ENCODE results near the gene MAMLD1. TPM values are rescaled to one million over a fixed set of nuclear protein-coding genes. Genes with fewer than 3 reads are reported as not detected.

MAMLD1 gene, protein sequence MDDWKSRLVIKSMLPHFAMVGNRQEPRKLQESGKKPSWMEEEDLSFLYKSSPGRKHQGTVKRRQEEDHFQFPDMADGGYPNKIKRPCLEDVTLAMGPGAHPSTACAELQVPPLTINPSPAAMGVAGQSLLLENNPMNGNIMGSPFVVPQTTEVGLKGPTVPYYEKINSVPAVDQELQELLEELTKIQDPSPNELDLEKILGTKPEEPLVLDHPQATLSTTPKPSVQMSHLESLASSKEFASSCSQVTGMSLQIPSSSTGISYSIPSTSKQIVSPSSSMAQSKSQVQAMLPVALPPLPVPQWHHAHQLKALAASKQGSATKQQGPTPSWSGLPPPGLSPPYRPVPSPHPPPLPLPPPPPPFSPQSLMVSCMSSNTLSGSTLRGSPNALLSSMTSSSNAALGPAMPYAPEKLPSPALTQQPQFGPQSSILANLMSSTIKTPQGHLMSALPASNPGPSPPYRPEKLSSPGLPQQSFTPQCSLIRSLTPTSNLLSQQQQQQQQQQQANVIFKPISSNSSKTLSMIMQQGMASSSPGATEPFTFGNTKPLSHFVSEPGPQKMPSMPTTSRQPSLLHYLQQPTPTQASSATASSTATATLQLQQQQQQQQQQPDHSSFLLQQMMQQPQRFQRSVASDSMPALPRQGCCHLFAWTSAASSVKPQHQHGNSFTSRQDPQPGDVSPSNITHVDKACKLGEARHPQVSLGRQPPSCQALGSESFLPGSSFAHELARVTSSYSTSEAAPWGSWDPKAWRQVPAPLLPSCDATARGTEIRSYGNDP
- total RNA-seq: 1 to 10 TPM; 2.2 to 7.3 (median 3.9) TPM

DNA sequence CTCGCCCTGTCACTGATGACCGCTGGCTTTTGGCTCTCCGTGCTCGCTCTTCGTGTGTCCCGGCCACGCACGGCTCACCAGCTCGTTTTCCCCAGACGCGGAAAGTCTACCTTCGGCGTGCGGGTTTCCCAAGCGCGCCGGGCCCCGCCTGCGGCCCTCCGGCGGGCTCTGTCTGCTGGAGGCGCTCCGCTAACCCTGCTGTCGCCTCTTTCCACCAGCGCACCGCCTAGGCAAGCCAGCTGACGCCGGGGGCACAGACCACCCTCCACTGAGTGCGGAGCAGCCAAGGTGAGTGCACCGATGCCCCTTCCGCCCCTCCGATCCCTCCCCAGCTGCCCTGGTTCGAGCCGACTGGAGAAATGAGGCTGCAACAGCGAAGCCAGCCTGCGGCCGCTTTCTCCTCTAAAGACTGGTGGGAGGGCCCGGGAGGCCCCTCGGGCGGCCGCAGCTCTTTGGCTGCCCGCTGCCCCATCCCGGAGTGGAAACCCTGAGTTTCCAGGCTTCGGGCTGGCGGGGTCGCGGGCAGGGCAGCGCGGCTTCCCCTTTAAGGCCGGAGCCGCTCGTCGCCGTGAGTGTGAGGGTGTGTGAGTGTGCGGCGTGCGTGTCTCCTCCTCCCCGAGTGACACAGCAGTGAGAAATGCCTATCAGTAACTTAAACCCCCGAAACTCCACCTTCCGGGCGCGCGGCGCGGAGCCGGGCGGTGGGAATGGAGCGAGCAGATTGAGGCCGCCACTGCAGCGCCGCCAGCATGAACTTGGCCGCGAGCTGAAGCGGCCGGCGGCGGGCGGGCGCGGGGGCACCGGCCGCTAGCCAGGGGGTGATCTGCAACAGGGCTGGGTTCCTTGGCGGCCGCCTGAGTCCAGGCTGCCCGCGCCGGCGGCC is at the start of gene MAMLD1:
TSS of gene MAMLD1 (plus strand) at position 719 of the 883 bp plus-strand sequence. CDS start 82,200 bp downstream, outside the sequence.
- peak; percentile 65 for ATAC-seq
- 43% methylated on average over 4 of the region's 88 CpGs; no CpG with 5 or more reads in 1 of the 2 donors for WGBS, 2 donors (ENCODE audit: low coverage in 1 of 2)
- H3K36me3 ChIP-seq: no peaks in the 10 kb centered on the region
- H3K4me1 ChIP-seq: peaks cover 0 to 21% (median 9%) of the 10 kb centered on the region in 3 donors
- no peaks in the 10 kb centered on the region for H3K9me3 ChIP-seq
- H3K4me3 ChIP-seq: peak within 1 kb of the TSS; percentile 48 to 66
- peak within 1 kb of the TSS; percentile 55 to 91 (median 86) for H3K27ac ChIP-seq
- TF ChIP-seq POLR2AphosphoS5 (IDR thresholded peaks at IDR 0.05): peak; percentile 42
- TF ChIP-seq, protein P1, sequence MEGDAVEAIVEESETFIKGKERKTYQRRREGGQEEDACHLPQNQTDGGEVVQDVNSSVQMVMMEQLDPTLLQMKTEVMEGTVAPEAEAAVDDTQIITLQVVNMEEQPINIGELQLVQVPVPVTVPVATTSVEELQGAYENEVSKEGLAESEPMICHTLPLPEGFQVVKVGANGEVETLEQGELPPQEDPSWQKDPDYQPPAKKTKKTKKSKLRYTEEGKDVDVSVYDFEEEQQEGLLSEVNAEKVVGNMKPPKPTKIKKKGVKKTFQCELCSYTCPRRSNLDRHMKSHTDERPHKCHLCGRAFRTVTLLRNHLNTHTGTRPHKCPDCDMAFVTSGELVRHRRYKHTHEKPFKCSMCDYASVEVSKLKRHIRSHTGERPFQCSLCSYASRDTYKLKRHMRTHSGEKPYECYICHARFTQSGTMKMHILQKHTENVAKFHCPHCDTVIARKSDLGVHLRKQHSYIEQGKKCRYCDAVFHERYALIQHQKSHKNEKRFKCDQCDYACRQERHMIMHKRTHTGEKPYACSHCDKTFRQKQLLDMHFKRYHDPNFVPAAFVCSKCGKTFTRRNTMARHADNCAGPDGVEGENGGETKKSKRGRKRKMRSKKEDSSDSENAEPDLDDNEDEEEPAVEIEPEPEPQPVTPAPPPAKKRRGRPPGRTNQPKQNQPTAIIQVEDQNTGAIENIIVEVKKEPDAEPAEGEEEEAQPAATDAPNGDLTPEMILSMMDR (IDR thresholded peaks at IDR 0.05): peak in 2 of 4 experiments; percentile 6 to 32
- TF ChIP-seq POLR2A (IDR thresholded peaks at IDR 0.05): peak; percentile 28 to 38
- no peak for TF ChIP-seq EP300 (IDR thresholded peaks at IDR 0.05)
- H3K27me3 ChIP-seq: no peaks in the 10 kb centered on the region

DNA sequence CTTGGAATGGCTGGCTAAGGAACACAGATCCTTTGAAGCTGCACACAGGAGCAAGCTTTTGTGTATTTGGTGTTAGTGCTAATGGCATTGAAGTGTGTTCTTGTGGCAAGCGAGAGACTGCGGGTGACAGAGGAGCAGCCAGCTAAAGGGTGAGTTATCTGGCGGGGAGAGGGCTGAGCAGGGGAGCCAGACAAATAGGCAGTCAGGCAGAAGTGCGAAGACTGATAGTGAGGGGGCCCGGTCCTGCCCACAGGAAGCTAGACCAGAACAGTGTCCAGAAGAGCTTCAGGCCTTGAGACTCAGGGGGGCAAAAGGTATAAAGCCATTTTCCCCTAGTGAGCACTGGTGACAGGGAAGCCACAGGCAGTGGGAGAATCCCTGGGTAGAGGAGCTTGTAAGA is 49.6 kb upstream of the MAMLD1 start:
- no peak for TF ChIP-seq POLR2A (IDR thresholded peaks at IDR 0.05)
- TF ChIP-seq POLR2AphosphoS5 (IDR thresholded peaks at IDR 0.05): no peak
- TF ChIP-seq, protein P1 (IDR thresholded peaks at IDR 0.05): no peak
- no peak for TF ChIP-seq EP300 (IDR thresholded peaks at IDR 0.05)
- no peak for ATAC-seq

DNA sequence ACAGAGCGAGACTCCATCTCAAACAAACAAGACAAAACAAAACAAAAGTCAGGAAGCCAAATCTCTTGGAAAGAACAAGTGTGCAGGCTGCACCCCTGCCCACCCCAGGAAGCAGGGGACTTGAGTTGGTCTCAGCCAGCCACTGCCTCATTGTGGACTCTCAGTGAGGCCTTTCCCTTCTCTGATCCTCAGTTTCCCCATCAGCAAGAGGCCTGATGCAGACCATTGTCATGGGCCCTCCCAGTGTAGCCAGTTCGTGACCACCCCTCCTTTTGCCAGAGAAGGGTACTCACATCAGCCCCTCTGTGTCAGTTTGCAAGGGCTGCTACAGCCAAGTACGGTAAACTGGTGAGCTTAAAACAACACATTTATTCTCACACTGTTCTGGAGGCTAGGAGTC is 48.9 kb upstream of the MAMLD1 start:
- WGBS, 2 donors (ENCODE audit: low coverage in 1 of 2): 86% methylated on average over 3 of the region's 3 CpGs; no CpG with 5 or more reads in 1 of the 2 donors
- H3K36me3 ChIP-seq: no peaks in the 10 kb centered on the region
- no peaks in the 10 kb centered on the region for H3K4me1 ChIP-seq
- ATAC-seq: no peak
- no peak for TF ChIP-seq POLR2A (IDR thresholded peaks at IDR 0.05)
- TF ChIP-seq POLR2AphosphoS5 (IDR thresholded peaks at IDR 0.05): no peak
- TF ChIP-seq, protein P1 (IDR thresholded peaks at IDR 0.05): no peak
- no peak for TF ChIP-seq EP300 (IDR thresholded peaks at IDR 0.05)
- H3K4me3 ChIP-seq: no peak overlapping the region
- H3K27me3 ChIP-seq: no peaks in the 10 kb centered on the region
- no peaks in the 10 kb centered on the region for H3K9me3 ChIP-seq
- H3K27ac ChIP-seq: no peak overlapping the region

More for the DNA sequence above, 49.6 kb upstream of the MAMLD1 start:
- H3K36me3 ChIP-seq: no peaks in the 10 kb centered on the region
- 62 to 90% methylated on average over 2 to 3 of the region's 5 CpGs for WGBS, 2 donors (ENCODE audit: low coverage in 1 of 2)
- no peaks in the 10 kb centered on the region for H3K9me3 ChIP-seq
- no peak overlapping the region for H3K27ac ChIP-seq
- no peaks in the 10 kb centered on the region for H3K4me1 ChIP-seq
- H3K4me3 ChIP-seq: no peak overlapping the region
- H3K27me3 ChIP-seq: no peaks in the 10 kb centered on the region

DNA sequence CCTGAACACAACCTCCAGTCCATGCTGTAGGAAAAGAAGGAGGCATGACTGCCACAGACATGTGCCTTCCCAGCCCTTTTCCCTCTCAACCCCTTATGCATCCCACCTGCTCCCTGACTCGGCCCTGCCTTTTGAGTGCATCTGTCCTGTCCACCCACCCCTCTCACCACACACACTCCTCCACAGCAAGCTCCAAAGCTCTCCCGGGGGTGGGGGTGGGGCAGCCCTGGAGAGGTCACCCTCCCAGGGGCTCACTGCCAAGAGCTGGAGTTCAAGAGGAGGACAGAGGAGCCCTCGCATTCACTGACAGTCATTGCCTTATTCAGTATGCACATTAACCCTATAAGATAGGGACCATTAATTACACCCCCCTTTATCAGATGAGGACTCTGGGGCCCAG is 46.6 kb upstream of the MAMLD1 start:
- ATAC-seq: no peak
- no peak overlapping the region for H3K27ac ChIP-seq
- no peak overlapping the region for H3K4me3 ChIP-seq
- H3K36me3 ChIP-seq: no peaks in the 10 kb centered on the region
- 40% methylated on average over 1 of the region's 3 CpGs; no CpG with 5 or more reads in 1 of the 2 donors for WGBS, 2 donors (ENCODE audit: low coverage in 1 of 2)
- TF ChIP-seq, protein P1 (IDR thresholded peaks at IDR 0.05): no peak
- no peak for TF ChIP-seq POLR2A (IDR thresholded peaks at IDR 0.05)
- TF ChIP-seq POLR2AphosphoS5 (IDR thresholded peaks at IDR 0.05): no peak
- TF ChIP-seq EP300 (IDR thresholded peaks at IDR 0.05): no peak
- H3K4me1 ChIP-seq: no peaks in the 10 kb centered on the region
- H3K9me3 ChIP-seq: no peaks in the 10 kb centered on the region
- no peaks in the 10 kb centered on the region for H3K27me3 ChIP-seq

Data from gastroesophageal sphincter (tissue), 4 donors.